IMR-90 (cell line): ENCODE data around the gene FBRSL1. TPM values are rescaled to one million over a fixed set of nuclear protein-coding genes. Genes with fewer than 3 reads are reported as not detected.

ENCODE experiments used
- ATAC-seq: fragments of 200-7000 bp; cut with Tn5 transposase; 2 replicates; pipeline ENCODE4 v1.9.1; 2020; ENCODE audit warnings: low read depth, mild to moderate bottlenecking, moderate library complexity
- BruUV-seq: library from RNA; stranded (reverse); fragments of 400-500 nt; replicated peaks from 2 replicates; lab custom pipeline; 2021; lab: Mats Ljungman, UMichigan
- CTCF ChIA-PET: fragments of 300-600 bp; formaldehyde crosslinking; extraction: SDS; loops from one replicate; lab custom pipeline; 2021; ENCODE audit warnings: antibody characterized with exemption; lab: Yijun Ruan, JAX
- POLR2A ChIA-PET: fragments of 300-600 bp; sonication (Branson Sonifier 250); formaldehyde crosslinking; loops from one replicate; lab custom pipeline; 2022; ENCODE audit warnings: antibody characterized with exemption; ENCODE audit not compliant: unreplicated experiment; lab: Charles Lee
- DNase-seq: peaks from one replicate; pipeline ENCODE4 v3.0.0; 2013
- H2AFZ ChIP-seq: replicated peaks from 2 replicates; pipeline ENCODE3; 2013; ENCODE audit warnings: low read length, mild to moderate bottlenecking; ENCODE audit not compliant: poor library complexity
- H2AK5ac ChIP-seq: 2 replicates; pipeline ENCODE4 v1.6.1; 2013; ENCODE audit warnings: low read depth, low read length, inconsistent platforms
- H2AK9ac ChIP-seq: replicated peaks from 2 replicates; pipeline ENCODE3; 2013; ENCODE audit warnings: mild to moderate bottlenecking, low read depth, low read length, moderate library complexity; ENCODE audit not compliant: poor library complexity
- H2BK120ac ChIP-seq: 2 replicates; pipeline ENCODE4 v1.6.1; 2013; ENCODE audit warnings: low read depth, low read length, inconsistent platforms
- H2BK15ac ChIP-seq: 3 replicates; pipeline ENCODE4 v1.6.1; 2013; ENCODE audit warnings: low read depth, low read length, inconsistent platforms
- H2BK20ac ChIP-seq: 2 replicates; pipeline ENCODE4 v1.6.1; 2013; ENCODE audit warnings: low read depth, mild to moderate bottlenecking, inconsistent platforms, low read length, moderate library complexity
- H2BK5ac ChIP-seq: 2 replicates; pipeline ENCODE4 v1.6.1; 2013; ENCODE audit warnings: mild to moderate bottlenecking, low read depth, low read length, inconsistent platforms; ENCODE audit not compliant: poor library complexity, severe bottlenecking
- H3K14ac ChIP-seq: replicated peaks from 2 replicates; pipeline ENCODE4 v1.6.1; 2013; ENCODE audit warnings: low read depth, low read length, inconsistent platforms
- H3K18ac ChIP-seq: 2 replicates; pipeline ENCODE4 v1.6.1; 2013; ENCODE audit warnings: low read depth, low read length, control low read depth
- H3K23ac ChIP-seq: 2 replicates; pipeline ENCODE4 v1.6.1; 2013; ENCODE audit warnings: low read depth, low read length, inconsistent platforms
- H3K27ac ChIP-seq: 2 replicates; pipeline ENCODE4 v1.5.1; 2013; ENCODE audit warnings: mild to moderate bottlenecking, control low read depth, low read length; ENCODE audit not compliant: insufficient read depth
- H3K27me3 ChIP-seq: 2 replicates; pipeline ENCODE4 v1.6.1; 2013; ENCODE audit warnings: low read length; ENCODE audit not compliant: control insufficient read depth, insufficient read depth
- H3K36me3 ChIP-seq: 2 replicates; pipeline ENCODE4 v1.6.1; 2013; ENCODE audit warnings: low read length, mixed read lengths; ENCODE audit not compliant: control insufficient read depth, insufficient read depth
- H3K4ac ChIP-seq: 2 replicates; pipeline ENCODE4 v1.6.1; 2013; ENCODE audit warnings: low read depth, low read length, inconsistent platforms
- H3K4me1 ChIP-seq: 2 replicates; pipeline ENCODE4 v1.6.1; 2013; ENCODE audit warnings: low read length, mixed read lengths; ENCODE audit not compliant: control insufficient read depth, insufficient read depth
- H3K4me2 ChIP-seq: 2 replicates; pipeline ENCODE4 v1.6.1; 2013; ENCODE audit warnings: low read depth, mild to moderate bottlenecking, control low read depth, low read length, moderate library complexity
- H3K4me3 ChIP-seq: 2 replicates; pipeline ENCODE4 v1.5.1; 2013; ENCODE audit warnings: low read depth, mild to moderate bottlenecking, control low read depth, low read length, moderate library complexity; ENCODE audit not compliant: insufficient read depth
- H3K56ac ChIP-seq: 2 replicates; pipeline ENCODE4 v1.6.1; 2013; ENCODE audit warnings: low read length, inconsistent platforms; ENCODE audit not compliant: insufficient read depth; ENCODE audit errors: extremely low read depth
- H3K79me1 ChIP-seq, 2 experiments: 2 replicates each; pipeline ENCODE4 v1.6.1; 2013; ENCODE audit warnings: low read length in 2 of 2, inconsistent platforms in 1 of 2, low read depth in 1 of 2
- H3K9ac ChIP-seq: 2 replicates; pipeline ENCODE4 v1.6.1; 2013; ENCODE audit warnings: low read depth, low read length, control low read depth
- H3K9me1 ChIP-seq: 2 replicates; pipeline ENCODE4 v1.6.1; 2013; ENCODE audit warnings: low read length, inconsistent platforms; ENCODE audit not compliant: insufficient read depth
- H3K9me3 ChIP-seq: 2 replicates; pipeline ENCODE4 v1.6.1; 2013; ENCODE audit warnings: low read length; ENCODE audit not compliant: control insufficient read depth, insufficient read depth
- H4K20me1 ChIP-seq: 2 replicates; pipeline ENCODE4 v1.6.1; 2013; ENCODE audit warnings: low read length, inconsistent platforms; ENCODE audit not compliant: insufficient read depth
- H4K5ac ChIP-seq: 2 replicates; pipeline ENCODE4 v1.6.1; 2013; ENCODE audit warnings: mild to moderate bottlenecking, low read depth, low read length, control low read depth
- H4K8ac ChIP-seq, 2 experiments: 2 replicates each; pipeline ENCODE4 v1.6.1; 2013; ENCODE audit warnings: low read depth in 2 of 2, low read length in 2 of 2, control low read depth in 1 of 2, inconsistent platforms in 1 of 2
- H4K91ac ChIP-seq: 2 replicates; pipeline ENCODE4 v1.6.1; 2013; ENCODE audit warnings: low read depth, low read length, inconsistent platforms; ENCODE audit not compliant: insufficient read depth
- BHLHE40 ChIP-seq: fragments of 150-350 bp; IDR thresholded peaks from 2 replicates; pipeline ENCODE4 v1.6.1; 2016; ENCODE audit warnings: mild to moderate bottlenecking, low read depth, low read length
- CHD1 ChIP-seq: IDR thresholded peaks from 2 replicates; pipeline ENCODE4 v1.6.1; 2012; ENCODE audit warnings: low read depth, low read length, improper control_type of control experiment
- CTCF ChIP-seq: conservative IDR thresholded peaks from 2 replicates; pipeline ENCODE4 v1.5.1; 2012; ENCODE audit warnings: mild to moderate bottlenecking, low read depth, low read length, improper control_type of control experiment
- FOS ChIP-seq: fragments of 150-350 bp; IDR thresholded peaks from 2 replicates; pipeline ENCODE4 v1.6.1; 2016; ENCODE audit warnings: low read depth, low read length
- MAFK ChIP-seq: IDR thresholded peaks from 2 replicates; pipeline ENCODE4 v1.6.1; 2012; ENCODE audit warnings: low read depth, low read length, improper control_type of control experiment
- MAZ ChIP-seq: IDR thresholded peaks from 2 replicates; pipeline ENCODE4 v1.6.1; 2012; ENCODE audit warnings: low read depth, mild to moderate bottlenecking, low read length, improper control_type of control experiment, moderate library complexity, borderline replicate concordance
- NFE2L2 ChIP-seq: fragments of 150-350 bp; IDR thresholded peaks from 2 replicates; pipeline ENCODE4 v1.6.1; 2016; ENCODE audit warnings: low read depth, mild to moderate bottlenecking, low read length
- POLR2A ChIP-seq: IDR thresholded peaks from 2 replicates; pipeline ENCODE4 v1.6.1; 2012; ENCODE audit warnings: mild to moderate bottlenecking, low read depth, low read length
- RAD21 ChIP-seq: IDR thresholded peaks from 2 replicates; pipeline ENCODE4 v1.6.1; 2012; ENCODE audit warnings: low read length, improper control_type of control experiment
- RCOR1 ChIP-seq: IDR thresholded peaks from 2 replicates; pipeline ENCODE4 v1.6.1; 2012; ENCODE audit warnings: mild to moderate bottlenecking, low read length, improper control_type of control experiment; ENCODE audit not compliant: insufficient replicate concordance
- RFX5 ChIP-seq: IDR thresholded peaks from 2 replicates; pipeline ENCODE4 v1.8.0; 2012; ENCODE audit warnings: low read depth, mild to moderate bottlenecking, low read length, moderate library complexity
- SMC3 ChIP-seq: fragments of 150-350 bp; IDR thresholded peaks from 2 replicates; pipeline ENCODE4 v1.6.1; 2016; ENCODE audit warnings: low read depth, mild to moderate bottlenecking, antibody characterized with exemption, low read length, moderate library complexity
- WGBS, 2 experiments: methylation state at CpG; one replicate each; pipeline versions ENCODE4 v1.1.5 to v1.1.7; 2013; ENCODE audit warnings: missing lambda C conversion rate in 2 of 2; ENCODE audit not compliant: insufficient read length in 1 of 2; ENCODE audit errors: extremely low coverage in 2 of 2; 5-methylcytosine and 5-hydroxymethylcytosine counted together
- dilution Hi-C: fragments of 300-500 bp; cut with HindIII; formaldehyde crosslinking; loops from one replicate; pipeline ENCODE4 v1.14.3; 2018; ENCODE audit warnings: low sequenced_read_pairs; ENCODE audit not compliant: unreplicated experiment
- in situ Hi-C: fragments of 300-500 bp; cut with MboI; formaldehyde crosslinking; loops from 3 replicates; pipeline ENCODE4 v1.14.3; 2019; ENCODE audit warnings: low sequenced_read_pairs, inconsistent platforms, mixed read lengths
- intact Hi-C: fragments of 100-400 bp; cut with micrococcal nuclease; formaldehyde crosslinking; loops from 2 replicates; pipeline ENCODE4 v1.10.0; 2022
- polyA plus RNA-seq, 3 experiments: library from polyadenylated mRNA; depleted of rRNA; stranded (reverse); fragments of >200 nt; gene quantifications; 2 replicates each; pipeline ENCODE4 v1.2.3, GENCODE V29; 2012; ENCODE audit warnings: low replicate concordance in 1 of 3
- total RNA-seq: library from RNA; depleted of rRNA; stranded (reverse); fragments of >200 nt; gene quantifications from 2 replicates; pipeline ENCODE4 v1.2.3, GENCODE V29; 2012
- TF ChIP-seq, protein P1 (sequence below): fragments of 150-350 bp; IDR thresholded peaks from 2 replicates; pipeline ENCODE4 v1.6.1; 2017; ENCODE audit warnings: mild to moderate bottlenecking, antibody characterized with exemption, low read length, low read depth
- TF ChIP-seq, protein P2 (sequence below): fragments of 150-350 bp; IDR thresholded peaks from 2 replicates; pipeline ENCODE4 v1.6.1; 2016; ENCODE audit warnings: low read depth, mild to moderate bottlenecking, low read length, moderate library complexity, borderline replicate concordance

Gene FBRSL1
- total and polyA plus RNA-seq, 2 of the 4 experiments (the other 2 are of a cell fraction) = 0.36 to 10.8 TPM

GRCh38 chr12:132527883-132528264 lies 37.9 kb downstream of the FBRSL1 start:
- no peak overlapping the region for H2AK5ac ChIP-seq
- no CpG with 5 or more reads among the region's 11 CpGs for WGBS, 2 experiments
- ATAC-seq = no peak
- no peak overlapping the region for H2AK9ac ChIP-seq
- no peak for DNase-seq
- no peak overlapping the region for H3K4ac ChIP-seq
- H3K27me3 ChIP-seq = no peaks in the 10 kb centered on the region
- H3K9me1 ChIP-seq = peaks cover 5% of the 10 kb centered on the region; the same call in 1 of the 2 replicates
- no peak overlapping the region for H3K23ac ChIP-seq
- no peak overlapping the region for H2BK15ac ChIP-seq
- H3K9me3 ChIP-seq = no peaks in the 10 kb centered on the region
- H2AFZ ChIP-seq = no peak overlapping the region
- ChIA-PET POLR2A (no interaction called here), CTCF (no interaction called here)
- no peak overlapping the region for H3K27ac ChIP-seq
- no peak overlapping the region for H4K5ac ChIP-seq
- H2BK20ac ChIP-seq = no peak overlapping the region
- no TSS peak for BruUV-seq
- H3K56ac ChIP-seq = no peak overlapping the region
- peaks cover 0 to 12% of the 10 kb centered on the region in 2 experiments; a peak in 2 of 4 replicates for H3K79me1 ChIP-seq
- H3K18ac ChIP-seq = no peak overlapping the region
- no peak overlapping the region for H4K8ac ChIP-seq
- no peak overlapping the region for H2BK5ac ChIP-seq
- TF ChIP-seq POLR2A (no peak), RCOR1 (no peak), MAFK (no peak), CTCF (no peak), RAD21 (no peak), RFX5 (no peak), FOS (no peak), MAZ (no peak), CHD1 (no peak), NFE2L2 (no peak), BHLHE40 (no peak), SMC3 (no peak)
- TF ChIP-seq, protein P1, sequence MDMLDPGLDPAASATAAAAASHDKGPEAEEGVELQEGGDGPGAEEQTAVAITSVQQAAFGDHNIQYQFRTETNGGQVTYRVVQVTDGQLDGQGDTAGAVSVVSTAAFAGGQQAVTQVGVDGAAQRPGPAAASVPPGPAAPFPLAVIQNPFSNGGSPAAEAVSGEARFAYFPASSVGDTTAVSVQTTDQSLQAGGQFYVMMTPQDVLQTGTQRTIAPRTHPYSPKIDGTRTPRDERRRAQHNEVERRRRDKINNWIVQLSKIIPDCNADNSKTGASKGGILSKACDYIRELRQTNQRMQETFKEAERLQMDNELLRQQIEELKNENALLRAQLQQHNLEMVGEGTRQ = no peak
- TF ChIP-seq, protein P2, sequence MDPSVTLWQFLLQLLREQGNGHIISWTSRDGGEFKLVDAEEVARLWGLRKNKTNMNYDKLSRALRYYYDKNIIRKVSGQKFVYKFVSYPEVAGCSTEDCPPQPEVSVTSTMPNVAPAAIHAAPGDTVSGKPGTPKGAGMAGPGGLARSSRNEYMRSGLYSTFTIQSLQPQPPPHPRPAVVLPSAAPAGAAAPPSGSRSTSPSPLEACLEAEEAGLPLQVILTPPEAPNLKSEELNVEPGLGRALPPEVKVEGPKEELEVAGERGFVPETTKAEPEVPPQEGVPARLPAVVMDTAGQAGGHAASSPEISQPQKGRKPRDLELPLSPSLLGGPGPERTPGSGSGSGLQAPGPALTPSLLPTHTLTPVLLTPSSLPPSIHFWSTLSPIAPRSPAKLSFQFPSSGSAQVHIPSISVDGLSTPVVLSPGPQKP = no peak
- H4K91ac ChIP-seq = no peak overlapping the region
- intact Hi-C loops = no loop called here
- no peak overlapping the region for H3K4me2 ChIP-seq
- dilution Hi-C loops = no loop called here
- no peak overlapping the region for H3K14ac ChIP-seq
- H3K4me3 ChIP-seq = no peak overlapping the region
- peaks cover 2% of the 10 kb centered on the region; the same call in 1 of the 2 replicates for H3K36me3 ChIP-seq
- in situ Hi-C loops = no loop called here
- H3K4me1 ChIP-seq = no peaks in the 10 kb centered on the region
- no peak overlapping the region for H2BK120ac ChIP-seq
- H4K20me1 ChIP-seq = peaks cover 32% of the 10 kb centered on the region
- no peak overlapping the region for H3K9ac ChIP-seq
